SH-SY5Y (cell line): Measurements from ENCODE around the gene CFTR.

ENCODE experiments used
- GATA2 ChIP-seq: IDR thresholded peaks from 2 replicates; pipeline ENCODE4 v1.6.1; 2011; ENCODE audit warnings: mild to moderate bottlenecking, low read depth, low read length
- GATA3 ChIP-seq: IDR thresholded peaks from 2 replicates; pipeline ENCODE4 v1.6.1; 2011; ENCODE audit warnings: low read depth, mild to moderate bottlenecking, low read length, moderate library complexity

CFTR gene

GRCh38 chr7:117630501-117630900 lies 150.7 kb downstream of the CFTR start:
- TF ChIP-seq GATA2 (no peak), GATA3 (no peak)

DNA sequence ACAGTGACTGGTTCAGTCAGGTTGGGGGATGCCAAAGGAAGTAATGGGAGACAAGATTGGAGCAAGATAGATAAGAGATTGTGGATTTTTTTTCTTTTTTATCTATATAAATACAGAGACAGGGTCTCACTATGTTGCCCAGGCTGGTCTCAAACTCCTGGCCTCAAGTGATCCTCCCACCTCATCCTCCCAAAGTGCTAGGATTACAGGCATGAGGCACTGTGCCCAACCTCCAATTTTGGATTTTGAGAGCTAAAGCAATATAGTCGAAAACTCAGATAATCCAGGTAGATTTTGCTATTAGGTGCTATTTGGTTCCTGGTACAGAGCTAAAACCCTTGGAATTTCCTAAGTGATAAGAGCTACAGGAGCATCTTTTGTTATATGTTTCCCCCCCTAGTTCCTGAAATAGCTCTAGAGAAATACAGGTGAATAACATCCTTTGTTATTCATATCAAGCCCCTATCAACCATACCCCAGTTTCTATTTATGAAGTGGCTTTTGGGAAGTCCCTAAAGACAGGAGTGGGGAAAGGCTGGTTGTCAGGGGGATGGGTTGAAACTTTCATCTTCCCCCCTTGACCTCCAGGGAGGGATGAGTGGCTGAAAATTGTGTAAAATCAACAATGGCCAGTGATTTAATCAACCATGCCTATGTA lies 151.2 kb downstream of the CFTR start:
- TF ChIP-seq GATA3: no peak
- TF ChIP-seq GATA2: no peak

DNA sequence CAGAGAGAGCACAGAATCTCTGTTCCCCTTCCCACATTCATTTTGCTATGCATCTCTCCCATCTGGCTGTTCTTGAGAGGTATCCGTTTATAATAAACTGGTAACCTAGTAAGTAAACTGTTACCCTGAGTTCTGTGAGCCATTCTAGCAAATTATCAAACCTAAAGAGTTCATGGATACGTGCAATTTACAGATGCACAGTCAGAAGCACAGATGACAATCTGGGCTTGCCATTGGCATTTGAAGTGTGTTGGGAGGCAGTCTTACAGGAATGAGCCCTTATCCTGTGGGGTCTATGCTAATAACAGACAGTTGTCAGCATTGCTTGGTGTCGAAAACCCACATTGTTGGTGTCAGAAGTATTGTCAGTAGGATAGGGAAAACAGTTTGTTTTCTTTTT lies 151.8 kb downstream of the CFTR start:
- TF ChIP-seq GATA2 (no peak), GATA3 (no peak)

DNA sequence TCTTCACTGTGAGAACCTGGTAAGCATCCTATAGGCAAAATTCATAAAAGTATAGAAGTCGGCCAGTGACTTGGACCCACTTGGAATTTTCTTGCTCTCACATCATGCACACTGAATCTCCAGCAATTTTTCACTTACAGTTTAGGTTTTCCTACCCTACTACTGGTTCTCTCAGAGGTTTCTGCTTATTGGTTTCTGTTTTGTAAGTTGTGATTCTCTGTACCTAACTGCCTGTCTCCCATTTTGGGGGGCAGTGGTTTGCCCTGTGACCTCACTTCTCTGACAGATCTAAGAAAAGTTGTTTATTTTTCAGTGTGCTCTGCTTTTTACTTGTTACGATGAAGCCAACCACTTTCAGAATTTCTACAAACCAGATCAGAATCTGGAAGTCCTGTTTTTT lies 158.1 kb downstream of the CFTR start:
- TF ChIP-seq GATA2: no peak

- no peak for TF ChIP-seq GATA3
- TF ChIP-seq GATA2: no peak
These were observed 160.1 kb downstream of the CFTR start for GRCh38 chr7:117639966-117640365.

DNA sequence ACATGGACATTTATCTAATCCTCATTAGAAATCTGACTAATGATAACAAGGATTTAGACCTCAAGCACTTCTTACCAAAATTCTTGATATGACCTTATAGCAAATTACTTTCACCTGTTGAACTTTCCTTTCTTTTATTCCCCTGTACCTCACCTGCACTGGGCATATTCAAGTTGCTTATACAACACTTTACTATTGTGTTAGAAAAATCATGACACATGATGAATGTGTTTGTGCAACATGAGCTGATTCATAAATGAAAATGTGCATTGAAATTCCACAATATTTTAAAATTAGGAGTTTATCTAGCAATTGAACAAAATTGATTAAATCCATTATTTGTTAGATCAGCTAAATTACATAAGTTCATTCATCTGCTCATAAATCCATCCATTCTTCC lies 160.6 kb downstream of the CFTR start:
- TF ChIP-seq GATA2: no peak
- no peak for TF ChIP-seq GATA3

DNA sequence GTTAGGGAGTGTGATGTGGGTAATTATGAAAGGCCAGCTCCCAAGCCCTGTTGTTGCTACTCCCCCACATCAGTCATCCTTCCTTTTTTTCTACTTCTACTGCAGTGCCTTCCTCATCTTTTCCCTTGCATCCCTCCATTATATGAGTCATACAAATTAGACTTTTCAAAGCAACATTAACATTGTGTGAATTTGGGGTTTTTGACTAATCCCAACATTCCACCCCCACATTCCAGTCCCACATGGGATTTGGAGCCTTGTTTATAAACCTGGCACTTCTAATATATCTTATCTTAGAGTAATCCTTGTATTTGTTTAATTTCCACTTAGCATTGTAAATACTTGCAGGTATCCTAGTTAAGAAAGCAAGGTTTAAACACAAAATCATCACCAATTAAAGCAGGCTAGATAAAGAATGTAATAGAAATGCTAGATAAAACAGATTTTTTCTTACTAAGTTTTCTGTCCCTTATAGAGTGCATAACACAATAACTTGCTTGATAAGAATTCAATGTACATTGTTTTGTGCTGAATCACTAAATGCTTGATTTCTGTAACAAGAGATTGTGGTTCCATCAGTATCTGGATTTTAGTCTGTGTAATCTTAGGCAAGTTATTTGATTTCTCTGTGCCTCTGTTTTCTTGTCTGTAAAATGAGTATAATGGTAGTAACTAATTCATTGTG lies 165.8 kb downstream of the CFTR start:
- no peak for TF ChIP-seq GATA3

- TF ChIP-seq GATA3: no peak
- no peak for TF ChIP-seq GATA2
These were observed 168.5 kb downstream of the CFTR start for GRCh38 chr7:117648203-117648866.

DNA sequence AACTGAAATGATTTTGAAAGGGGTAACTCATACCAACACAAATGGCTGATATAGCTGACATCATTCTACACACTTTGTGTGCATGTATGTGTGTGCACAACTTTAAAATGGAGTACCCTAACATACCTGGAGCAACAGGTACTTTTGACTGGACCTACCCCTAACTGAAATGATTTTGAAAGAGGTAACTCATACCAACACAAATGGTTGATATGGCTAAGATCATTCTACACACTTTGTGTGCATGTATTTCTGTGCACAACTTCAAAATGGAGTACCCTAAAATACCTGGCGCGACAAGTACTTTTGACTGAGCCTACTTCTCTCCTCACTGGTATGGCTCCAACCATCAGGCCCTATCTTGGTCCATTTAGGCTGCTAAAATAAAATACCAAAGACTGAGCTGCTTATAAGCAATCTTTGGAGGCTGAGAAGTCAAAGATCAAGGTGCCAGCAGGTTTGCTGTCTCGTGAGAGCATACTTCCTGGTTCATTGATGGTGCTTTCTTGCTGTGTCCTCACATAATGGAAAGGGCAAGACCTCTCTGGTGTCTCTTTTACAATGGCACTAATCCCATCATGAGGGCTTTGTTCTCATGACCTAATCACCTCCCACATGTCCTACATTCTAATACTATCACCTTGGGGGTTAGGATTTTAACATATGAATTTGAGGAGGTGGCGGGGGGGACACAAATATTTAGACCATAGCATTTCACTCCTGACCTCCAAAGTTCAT lies 173.3 kb downstream of the CFTR start:
- TF ChIP-seq GATA3: no peak
- TF ChIP-seq GATA2: no peak

GRCh38 chr7:117654780-117655179 lies 175.0 kb downstream of the CFTR start:
- TF ChIP-seq GATA2 (no peak), GATA3 (no peak)

- no peak for TF ChIP-seq GATA3
- TF ChIP-seq GATA2: no peak
These were observed 177.0 kb downstream of the CFTR start for GRCh38 chr7:117656806-117657205.

DNA sequence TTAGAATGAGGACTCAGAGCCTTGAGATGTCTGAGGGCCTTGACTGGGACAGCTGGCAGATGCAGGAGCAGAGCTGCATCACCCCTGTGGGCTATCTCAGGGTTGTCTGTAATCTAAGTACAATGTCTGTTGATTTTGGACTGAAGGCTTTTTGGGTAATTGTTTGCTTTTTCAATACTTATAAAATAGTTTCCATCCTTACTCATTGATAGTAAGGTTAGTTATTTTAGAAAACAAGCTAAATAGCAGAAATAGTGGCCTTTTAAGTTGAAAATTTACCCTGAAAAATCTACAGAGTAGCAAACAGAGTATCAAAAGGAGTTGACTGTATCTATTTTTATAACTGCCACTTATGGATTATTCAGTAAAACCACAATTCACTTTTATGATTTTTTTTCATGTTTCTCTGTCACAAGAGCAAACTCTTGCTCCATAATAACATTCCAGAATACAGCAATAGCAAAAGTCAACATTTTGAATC lies 179.7 kb downstream of the CFTR start:
- TF ChIP-seq GATA3 (no peak), GATA2 (no peak)

- TF ChIP-seq GATA2: no peak
- TF ChIP-seq GATA3: no peak
These were observed 181.5 kb downstream of the CFTR start for GRCh38 chr7:117661328-117661727.

DNA sequence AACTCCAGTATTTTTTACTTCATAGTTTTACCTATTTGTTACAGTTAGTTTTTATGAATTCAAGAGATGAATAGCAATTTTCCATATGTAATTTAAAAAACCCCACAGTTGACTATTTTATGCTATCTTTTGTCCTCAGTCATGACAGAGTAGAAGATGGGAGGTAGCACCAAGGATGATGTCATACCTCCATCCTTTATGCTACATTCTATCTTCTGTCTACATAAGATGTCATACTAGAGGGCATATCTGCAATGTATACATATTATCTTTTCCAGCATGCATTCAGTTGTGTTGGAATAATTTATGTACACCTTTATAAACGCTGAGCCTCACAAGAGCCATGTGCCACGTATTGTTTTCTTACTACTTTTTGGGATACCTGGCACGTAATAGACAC lies 184.2 kb downstream of the CFTR start:
- no peak for TF ChIP-seq GATA2
- TF ChIP-seq GATA3: no peak

DNA sequence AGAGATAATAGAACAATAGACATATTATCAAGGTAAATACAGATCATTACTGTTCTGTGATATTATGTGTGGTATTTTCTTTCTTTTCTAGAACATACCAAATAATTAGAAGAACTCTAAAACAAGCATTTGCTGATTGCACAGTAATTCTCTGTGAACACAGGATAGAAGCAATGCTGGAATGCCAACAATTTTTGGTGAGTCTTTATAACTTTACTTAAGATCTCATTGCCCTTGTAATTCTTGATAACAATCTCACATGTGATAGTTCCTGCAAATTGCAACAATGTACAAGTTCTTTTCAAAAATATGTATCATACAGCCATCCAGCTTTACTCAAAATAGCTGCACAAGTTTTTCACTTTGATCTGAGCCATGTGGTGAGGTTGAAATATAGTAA lies 185.5 kb downstream of the CFTR start:
- TF ChIP-seq GATA2 (no peak), GATA3 (no peak)
